Cardiac fibroblast (primary cell): ENCODE data around the gene ARHGEF4.

Source experiments
- DNase-seq, 2 donors: peaks; one replicate each; pipeline versions ENCODE4 v3.0.0 to v3.0.0-alpha.2; 2010; ENCODE audit warnings: low read depth in 2 of 2
- H3K4me3 ChIP-seq, 2 donors: replicated peaks in 1 of 2; 1 replicate in 1 of 2; 2 replicates in 1 of 2; pipeline ENCODE4 v1.5.1; 2011; ENCODE audit warnings: low read depth in 2 of 2, low read length in 2 of 2, mild to moderate bottlenecking in 2 of 2, moderate library complexity in 1 of 2
- CTCF ChIP-seq: IDR thresholded peaks from one replicate; pipeline ENCODE4 v1.5.1; 2011; ENCODE audit warnings: low read depth, mild to moderate bottlenecking, low read length, inconsistent platforms

ARHGEF4 gene

GRCh38 chr2:130922417-130922816, 85.7 kb downstream of the ARHGEF4 start:
- no peak overlapping the region for H3K4me3 ChIP-seq
- no peak for TF ChIP-seq CTCF
- DNase-seq = no peak

- no peak for TF ChIP-seq CTCF
- no peak for DNase-seq
- no peak overlapping the region for H3K4me3 ChIP-seq
These were observed 91.7 kb downstream of the ARHGEF4 start for GRCh38 chr2:130928385-130928784.

GRCh38 chr2:130930740-130931659, 94.3 kb downstream of the ARHGEF4 start:
- no peak for TF ChIP-seq CTCF
- no peak for DNase-seq
- no peak overlapping the region for H3K4me3 ChIP-seq

- DNase-seq = no peak
- TF ChIP-seq CTCF = no peak
- H3K4me3 ChIP-seq = no peak overlapping the region
These were observed 96.8 kb downstream of the ARHGEF4 start for GRCh38 chr2:130933501-130933900.

GRCh38 chr2:130936451-130936850, 99.7 kb downstream of the ARHGEF4 start:
- TF ChIP-seq CTCF = no peak
- no peak overlapping the region for H3K4me3 ChIP-seq

GRCh38 chr2:130947967-130948366, 111.3 kb downstream of the ARHGEF4 start:
- no peak for TF ChIP-seq CTCF
- no peak for DNase-seq
- no peak overlapping the region for H3K4me3 ChIP-seq

More at GRCh38 chr2:130936451-130936850, 99.7 kb downstream of the ARHGEF4 start:
- no peak for DNase-seq
